GM23338 (cell line): ENCODE measurements around the gene BOK. TPM values are rescaled to one million over a fixed set of nuclear protein-coding genes. Genes with fewer than 3 reads are reported as not detected.

Experiments used
- ATAC-seq: fragments of 200-7000 bp; cut with Tn5 transposase; 3 replicates; pipeline ENCODE4 v1.9.1; 2020
- DNase-seq: peaks from one replicate; pipeline ENCODE4 v3.0.0-alpha.2; 2015; ENCODE audit warnings: low spot score
- H2AFZ ChIP-seq: fragments of 200-600 bp; sonication (generic); 2 replicates; pipeline ENCODE4 v1.8.0; 2016; ENCODE audit warnings: antibody characterized with exemption, mild to moderate bottlenecking, moderate library complexity
- H3F3A ChIP-seq: fragments of 200-600 bp; sonication (generic); replicated peaks from 2 replicates; pipeline ENCODE4 v1.8.0; 2017; ENCODE audit warnings: antibody characterized with exemption, mixed run types, low read depth
- H3K27ac ChIP-seq: fragments of 200-600 bp; sonication (generic); 2 replicates; pipeline ENCODE4 v1.6.1; 2016; ENCODE audit warnings: low read depth
- H3K27me3 ChIP-seq: fragments of 200-600 bp; sonication (generic); 2 replicates; pipeline ENCODE4 v1.8.0; 2016; ENCODE audit warnings: mild to moderate bottlenecking, mixed run types, moderate library complexity; ENCODE audit not compliant: insufficient read depth
- H3K36me3 ChIP-seq: fragments of 200-600 bp; sonication (generic); 2 replicates; pipeline ENCODE4 v1.8.0; 2016; ENCODE audit warnings: mild to moderate bottlenecking; ENCODE audit not compliant: insufficient read depth
- H3K4me1 ChIP-seq: fragments of 200-600 bp; sonication (generic); 2 replicates; pipeline ENCODE4 v1.8.0; 2016; ENCODE audit warnings: mild to moderate bottlenecking, moderate library complexity; ENCODE audit not compliant: insufficient read depth
- H3K4me2 ChIP-seq: fragments of 200-600 bp; sonication (generic); 2 replicates; pipeline ENCODE4 v1.7.1; 2017; ENCODE audit warnings: mixed run types
- H3K4me3 ChIP-seq: fragments of 200-600 bp; sonication (generic); 2 replicates; pipeline ENCODE4 v1.6.1; 2016; ENCODE audit warnings: mixed run types
- H3K79me2 ChIP-seq: fragments of 200-600 bp; sonication (generic); replicated peaks from 2 replicates; pipeline ENCODE4 v1.8.0; 2017; ENCODE audit warnings: mild to moderate bottlenecking; ENCODE audit not compliant: insufficient read depth
- H3K9me2 ChIP-seq: fragments of 200-600 bp; sonication (generic); 2 replicates; pipeline ENCODE4 v1.8.0; 2017; ENCODE audit not compliant: insufficient read depth
- H4K20me1 ChIP-seq: fragments of 200-600 bp; sonication (generic); replicated peaks from 2 replicates; pipeline ENCODE4 v1.8.0; 2017; ENCODE audit warnings: mild to moderate bottlenecking; ENCODE audit not compliant: insufficient read depth
- H3K27ac Mint-ChIP-seq: 2 replicates; pipeline ENCODE4 v1.8.0; 2020; ENCODE audit warnings: inconsistent platforms, mild to moderate bottlenecking, moderate library complexity, mixed read lengths
- H3K27me3 Mint-ChIP-seq: 3 replicates; pipeline ENCODE4 v1.8.0; 2022; ENCODE audit warnings: low read depth, mild to moderate bottlenecking, moderate library complexity, mixed read lengths, inconsistent platforms; ENCODE audit not compliant: insufficient read depth, poor library complexity
- H3K36me3 Mint-ChIP-seq: 3 replicates; pipeline ENCODE4 v1.8.0; 2021; ENCODE audit warnings: low read depth, mild to moderate bottlenecking, inconsistent platforms, moderate library complexity, mixed read lengths
- H3K4me1 Mint-ChIP-seq: 3 replicates; pipeline ENCODE4 v1.8.0; 2020; ENCODE audit warnings: mild to moderate bottlenecking, inconsistent platforms, mixed read lengths
- H3K4me3 Mint-ChIP-seq: 3 replicates; pipeline ENCODE4 v1.8.0; 2021; ENCODE audit warnings: moderate library complexity, mild to moderate bottlenecking, inconsistent platforms, mixed read lengths
- H3K9me3 Mint-ChIP-seq: 3 replicates; pipeline ENCODE4 v1.8.0; 2020; ENCODE audit warnings: moderate library complexity, mild to moderate bottlenecking, inconsistent platforms, mixed read lengths
- CREB1 ChIP-seq: fragments of 250-450 bp; sonication (Bioruptor Pico); IDR thresholded peaks from 2 replicates; pipeline ENCODE4 v1.5.0; 2020; ENCODE audit warnings: low read depth, mild to moderate bottlenecking, moderate library complexity
- ETS1 ChIP-seq: IDR thresholded peaks from 2 replicates; pipeline ENCODE4 v1.6.1; 2016; ENCODE audit warnings: antibody characterized with exemption
- EZH2 ChIP-seq: fragments of 200-600 bp; sonication (generic); IDR thresholded peaks from one replicate; pipeline ENCODE4 v1.8.0; 2017; ENCODE audit warnings: antibody characterized with exemption, mild to moderate bottlenecking, low read depth; ENCODE audit not compliant: unreplicated experiment
- EZH2phosphoT487 ChIP-seq: fragments of 200-600 bp; sonication (generic); IDR thresholded peaks from one replicate; pipeline ENCODE4 v1.8.1; 2018; ENCODE audit warnings: antibody characterized with exemption; ENCODE audit not compliant: unreplicated experiment
- JUNB ChIP-seq: IDR thresholded peaks from one replicate; pipeline ENCODE4 v1.6.1; 2016; ENCODE audit warnings: antibody characterized with exemption; ENCODE audit not compliant: unreplicated experiment
- NANOG ChIP-seq: IDR thresholded peaks from 2 replicates; pipeline ENCODE4 v1.6.1; 2016; ENCODE audit warnings: antibody characterized with exemption, borderline replicate concordance
- POLR2AphosphoS5 ChIP-seq: IDR thresholded peaks from 2 replicates; pipeline ENCODE4 v1.6.1; 2016; ENCODE audit warnings: antibody characterized with exemption, low read depth
- STAT1 ChIP-seq: IDR thresholded peaks from one replicate; pipeline ENCODE4 v1.6.1; 2016; ENCODE audit warnings: antibody characterized with exemption; ENCODE audit not compliant: unreplicated experiment
- ZNF114 ChIP-seq: fragments of 250-450 bp; sonication (Bioruptor Pico); IDR thresholded peaks from 2 replicates; pipeline ENCODE4 v1.5.0; 2020; ENCODE audit warnings: mild to moderate bottlenecking, moderate library complexity
- ZNF331 ChIP-seq: fragments of 250-450 bp; sonication (Bioruptor Pico); IDR thresholded peaks from 2 replicates; pipeline ENCODE4 v1.5.0; 2020; ENCODE audit warnings: low read depth, mild to moderate bottlenecking, moderate library complexity
- polyA plus RNA-seq: library from polyadenylated mRNA; unstranded; fragments of >200 nt; fragmentation: Nextera tagmentation; extraction: Ambion mirVana; gene quantifications from 2 replicates; pipeline ENCODE4 v1.2.1, GENCODE V29; 2016
- total RNA-seq: library from RNA; depleted of rRNA; stranded (reverse); fragments of >200 nt; shearing (Covaris generic); gene quantifications from 2 replicates; pipeline ENCODE4 v1.2.3, GENCODE V29; 2014
- TF ChIP-seq, protein P1 (sequence below), 2 experiments: fragments of 200-600 bp in 1 of 2; sonication (generic) in 1 of 2; conservative IDR thresholded peaks; 2 replicates each; pipeline versions ENCODE4 v1.5.1 to v1.6.1; 2016 to 2017; ENCODE audit warnings: antibody characterized with exemption in 2 of 2, low read depth in 2 of 2, mild to moderate bottlenecking in 2 of 2, moderate library complexity in 1 of 2
- TF ChIP-seq, protein P2 (sequence below): IDR thresholded peaks from one replicate; pipeline ENCODE4 v1.6.1; 2018; ENCODE audit warnings: antibody characterized with exemption; ENCODE audit not compliant: unreplicated experiment
- TF ChIP-seq, protein P3 (sequence below): fragments of 250-450 bp; sonication (Bioruptor Pico); IDR thresholded peaks from 2 replicates; pipeline ENCODE4 v1.5.0; 2020; ENCODE audit warnings: mild to moderate bottlenecking, moderate library complexity

Gene BOK
- total and polyA plus RNA-seq, 2 experiments from 2014 or later, result 13.5 to 36.7 TPM

- peaks cover 8% of the 10 kb centered on the region; the same call in 1 of the 2 replicates for H3K27me3 ChIP-seq
- peaks cover 1% of the 10 kb centered on the region for H3K79me2 ChIP-seq
- no peak overlapping the region for H2AFZ ChIP-seq
- H3K4me1 Mint-ChIP-seq, result peaks cover 25% of the 10 kb centered on the region
- TF ChIP-seq NANOG (no peak), CREB1 (CRISPR knock-in tag) (no peak), EZH2phosphoT487 (no peak), ZNF331 (CRISPR knock-in tag) (no peak), POLR2AphosphoS5 (no peak), EZH2 (no peak), STAT1 (no peak), JUNB (no peak), ETS1 (no peak), ZNF114 (CRISPR knock-in tag) (no peak)
- TF ChIP-seq, protein P1, sequence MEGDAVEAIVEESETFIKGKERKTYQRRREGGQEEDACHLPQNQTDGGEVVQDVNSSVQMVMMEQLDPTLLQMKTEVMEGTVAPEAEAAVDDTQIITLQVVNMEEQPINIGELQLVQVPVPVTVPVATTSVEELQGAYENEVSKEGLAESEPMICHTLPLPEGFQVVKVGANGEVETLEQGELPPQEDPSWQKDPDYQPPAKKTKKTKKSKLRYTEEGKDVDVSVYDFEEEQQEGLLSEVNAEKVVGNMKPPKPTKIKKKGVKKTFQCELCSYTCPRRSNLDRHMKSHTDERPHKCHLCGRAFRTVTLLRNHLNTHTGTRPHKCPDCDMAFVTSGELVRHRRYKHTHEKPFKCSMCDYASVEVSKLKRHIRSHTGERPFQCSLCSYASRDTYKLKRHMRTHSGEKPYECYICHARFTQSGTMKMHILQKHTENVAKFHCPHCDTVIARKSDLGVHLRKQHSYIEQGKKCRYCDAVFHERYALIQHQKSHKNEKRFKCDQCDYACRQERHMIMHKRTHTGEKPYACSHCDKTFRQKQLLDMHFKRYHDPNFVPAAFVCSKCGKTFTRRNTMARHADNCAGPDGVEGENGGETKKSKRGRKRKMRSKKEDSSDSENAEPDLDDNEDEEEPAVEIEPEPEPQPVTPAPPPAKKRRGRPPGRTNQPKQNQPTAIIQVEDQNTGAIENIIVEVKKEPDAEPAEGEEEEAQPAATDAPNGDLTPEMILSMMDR (conservative IDR thresholded peaks at IDR 0.05; ENCODE audit: low read depth in 2 of 2), result no peak
- TF ChIP-seq, protein P2, sequence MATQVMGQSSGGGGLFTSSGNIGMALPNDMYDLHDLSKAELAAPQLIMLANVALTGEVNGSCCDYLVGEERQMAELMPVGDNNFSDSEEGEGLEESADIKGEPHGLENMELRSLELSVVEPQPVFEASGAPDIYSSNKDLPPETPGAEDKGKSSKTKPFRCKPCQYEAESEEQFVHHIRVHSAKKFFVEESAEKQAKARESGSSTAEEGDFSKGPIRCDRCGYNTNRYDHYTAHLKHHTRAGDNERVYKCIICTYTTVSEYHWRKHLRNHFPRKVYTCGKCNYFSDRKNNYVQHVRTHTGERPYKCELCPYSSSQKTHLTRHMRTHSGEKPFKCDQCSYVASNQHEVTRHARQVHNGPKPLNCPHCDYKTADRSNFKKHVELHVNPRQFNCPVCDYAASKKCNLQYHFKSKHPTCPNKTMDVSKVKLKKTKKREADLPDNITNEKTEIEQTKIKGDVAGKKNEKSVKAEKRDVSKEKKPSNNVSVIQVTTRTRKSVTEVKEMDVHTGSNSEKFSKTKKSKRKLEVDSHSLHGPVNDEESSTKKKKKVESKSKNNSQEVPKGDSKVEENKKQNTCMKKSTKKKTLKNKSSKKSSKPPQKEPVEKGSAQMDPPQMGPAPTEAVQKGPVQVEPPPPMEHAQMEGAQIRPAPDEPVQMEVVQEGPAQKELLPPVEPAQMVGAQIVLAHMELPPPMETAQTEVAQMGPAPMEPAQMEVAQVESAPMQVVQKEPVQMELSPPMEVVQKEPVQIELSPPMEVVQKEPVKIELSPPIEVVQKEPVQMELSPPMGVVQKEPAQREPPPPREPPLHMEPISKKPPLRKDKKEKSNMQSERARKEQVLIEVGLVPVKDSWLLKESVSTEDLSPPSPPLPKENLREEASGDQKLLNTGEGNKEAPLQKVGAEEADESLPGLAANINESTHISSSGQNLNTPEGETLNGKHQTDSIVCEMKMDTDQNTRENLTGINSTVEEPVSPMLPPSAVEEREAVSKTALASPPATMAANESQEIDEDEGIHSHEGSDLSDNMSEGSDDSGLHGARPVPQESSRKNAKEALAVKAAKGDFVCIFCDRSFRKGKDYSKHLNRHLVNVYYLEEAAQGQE, result no peak
- TF ChIP-seq, protein P3, sequence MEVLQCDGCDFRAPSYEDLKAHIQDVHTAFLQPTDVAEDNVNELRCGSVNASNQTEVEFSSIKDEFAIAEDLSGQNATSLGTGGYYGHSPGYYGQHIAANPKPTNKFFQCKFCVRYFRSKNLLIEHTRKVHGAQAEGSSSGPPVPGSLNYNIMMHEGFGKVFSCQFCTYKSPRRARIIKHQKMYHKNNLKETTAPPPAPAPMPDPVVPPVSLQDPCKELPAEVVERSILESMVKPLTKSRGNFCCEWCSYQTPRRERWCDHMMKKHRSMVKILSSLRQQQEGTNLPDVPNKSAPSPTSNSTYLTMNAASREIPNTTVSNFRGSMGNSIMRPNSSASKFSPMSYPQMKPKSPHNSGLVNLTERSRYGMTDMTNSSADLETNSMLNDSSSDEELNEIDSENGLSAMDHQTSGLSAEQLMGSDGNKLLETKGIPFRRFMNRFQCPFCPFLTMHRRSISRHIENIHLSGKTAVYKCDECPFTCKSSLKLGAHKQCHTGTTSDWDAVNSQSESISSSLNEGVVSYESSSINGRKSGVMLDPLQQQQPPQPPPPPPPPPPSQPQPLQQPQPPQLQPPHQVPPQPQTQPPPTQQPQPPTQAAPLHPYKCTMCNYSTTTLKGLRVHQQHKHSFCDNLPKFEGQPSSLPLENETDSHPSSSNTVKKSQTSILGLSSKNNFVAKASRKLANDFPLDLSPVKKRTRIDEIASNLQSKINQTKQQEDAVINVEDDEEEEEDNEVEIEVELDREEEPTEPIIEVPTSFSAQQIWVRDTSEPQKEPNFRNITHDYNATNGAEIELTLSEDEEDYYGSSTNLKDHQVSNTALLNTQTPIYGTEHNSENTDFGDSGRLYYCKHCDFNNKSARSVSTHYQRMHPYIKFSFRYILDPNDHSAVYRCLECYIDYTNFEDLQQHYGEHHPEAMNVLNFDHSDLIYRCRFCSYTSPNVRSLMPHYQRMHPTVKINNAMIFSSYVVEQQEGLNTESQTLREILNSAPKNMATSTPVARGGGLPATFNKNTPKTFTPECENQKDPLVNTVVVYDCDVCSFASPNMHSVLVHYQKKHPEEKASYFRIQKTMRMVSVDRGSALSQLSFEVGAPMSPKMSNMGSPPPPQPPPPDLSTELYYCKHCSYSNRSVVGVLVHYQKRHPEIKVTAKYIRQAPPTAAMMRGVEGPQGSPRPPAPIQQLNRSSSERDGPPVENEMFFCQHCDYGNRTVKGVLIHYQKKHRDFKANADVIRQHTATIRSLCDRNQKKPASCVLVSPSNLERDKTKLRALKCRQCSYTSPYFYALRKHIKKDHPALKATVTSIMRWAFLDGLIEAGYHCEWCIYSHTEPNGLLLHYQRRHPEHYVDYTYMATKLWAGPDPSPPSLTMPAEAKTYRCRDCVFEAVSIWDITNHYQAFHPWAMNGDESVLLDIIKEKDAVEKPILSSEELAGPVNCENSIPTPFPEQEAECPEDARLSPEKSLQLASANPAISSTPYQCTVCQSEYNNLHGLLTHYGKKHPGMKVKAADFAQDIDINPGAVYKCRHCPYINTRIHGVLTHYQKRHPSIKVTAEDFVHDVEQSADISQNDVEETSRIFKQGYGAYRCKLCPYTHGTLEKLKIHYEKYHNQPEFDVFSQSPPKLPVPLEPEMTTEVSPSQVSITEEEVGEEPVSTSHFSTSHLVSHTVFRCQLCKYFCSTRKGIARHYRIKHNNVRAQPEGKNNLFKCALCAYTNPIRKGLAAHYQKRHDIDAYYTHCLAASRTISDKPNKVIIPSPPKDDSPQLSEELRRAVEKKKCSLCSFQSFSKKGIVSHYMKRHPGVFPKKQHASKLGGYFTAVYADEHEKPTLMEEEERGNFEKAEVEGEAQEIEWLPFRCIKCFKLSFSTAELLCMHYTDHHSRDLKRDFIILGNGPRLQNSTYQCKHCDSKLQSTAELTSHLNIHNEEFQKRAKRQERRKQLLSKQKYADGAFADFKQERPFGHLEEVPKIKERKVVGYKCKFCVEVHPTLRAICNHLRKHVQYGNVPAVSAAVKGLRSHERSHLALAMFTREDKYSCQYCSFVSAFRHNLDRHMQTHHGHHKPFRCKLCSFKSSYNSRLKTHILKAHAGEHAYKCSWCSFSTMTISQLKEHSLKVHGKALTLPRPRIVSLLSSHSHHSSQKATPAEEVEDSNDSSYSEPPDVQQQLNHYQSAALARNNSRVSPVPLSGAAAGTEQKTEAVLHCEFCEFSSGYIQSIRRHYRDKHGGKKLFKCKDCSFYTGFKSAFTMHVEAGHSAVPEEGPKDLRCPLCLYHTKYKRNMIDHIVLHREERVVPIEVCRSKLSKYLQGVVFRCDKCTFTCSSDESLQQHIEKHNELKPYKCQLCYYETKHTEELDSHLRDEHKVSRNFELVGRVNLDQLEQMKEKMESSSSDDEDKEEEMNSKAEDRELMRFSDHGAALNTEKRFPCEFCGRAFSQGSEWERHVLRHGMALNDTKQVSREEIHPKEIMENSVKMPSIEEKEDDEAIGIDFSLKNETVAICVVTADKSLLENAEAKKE, result no peak
- H4K20me1 ChIP-seq, result no peaks in the 10 kb centered on the region
- no peak overlapping the region for H3K4me2 ChIP-seq
- H3K9me2 ChIP-seq, result no peaks in the 10 kb centered on the region
- H3K4me1 ChIP-seq, result peaks cover 10% of the 10 kb centered on the region
- H3K27ac Mint-ChIP-seq, result no peak overlapping the region
- H3K9me3 Mint-ChIP-seq, result peaks cover 23% of the 10 kb centered on the region
- no peak for ATAC-seq
- no peaks in the 10 kb centered on the region for H3F3A ChIP-seq
- no peak overlapping the region for H3K27ac ChIP-seq
- no peak overlapping the region for H3K4me3 ChIP-seq
- peaks cover 20% of the 10 kb centered on the region for H3K27me3 Mint-ChIP-seq
- no peak overlapping the region for H3K4me3 Mint-ChIP-seq
- no peak for DNase-seq
- no peaks in the 10 kb centered on the region for H3K36me3 ChIP-seq
- H3K36me3 Mint-ChIP-seq, result peaks cover 8% of the 10 kb centered on the region; the same call in 2 of the 3 replicates
Measured at GRCh38 chr2:241554610-241555322, 3.8 kb upstream of the BOK start.
